GM12878 (cell line): ENCODE results near the gene AMOTL1.

Experiments used
- ASH2L ChIP-seq: fragments of 300-600, 200-600 bp; sonication (generic); IDR thresholded peaks from 2 replicates; pipeline ENCODE4 v1.6.1; 2017; ENCODE audit warnings: low read depth, mild to moderate bottlenecking, borderline replicate concordance
- CBFB ChIP-seq: IDR thresholded peaks from 2 replicates; pipeline ENCODE4 v1.6.1; 2016; ENCODE audit warnings: antibody characterized with exemption, low read depth
- POLR2AphosphoS5 ChIP-seq: IDR thresholded peaks from 2 replicates; pipeline ENCODE4 v1.6.1; 2011; ENCODE audit warnings: mild to moderate bottlenecking, low read length, inconsistent platforms
- RB1 ChIP-seq: fragments of 450-650 bp; formaldehyde crosslinking; IDR thresholded peaks from 2 replicates; pipeline ENCODE4 v1.6.1; 2017; ENCODE audit warnings: mild to moderate bottlenecking, borderline replicate concordance
- TF ChIP-seq, protein P1 (sequence below): IDR thresholded peaks from 2 replicates; pipeline ENCODE4 v1.6.1; 2012; ENCODE audit warnings: mild to moderate bottlenecking, low read depth, low read length

DNA sequence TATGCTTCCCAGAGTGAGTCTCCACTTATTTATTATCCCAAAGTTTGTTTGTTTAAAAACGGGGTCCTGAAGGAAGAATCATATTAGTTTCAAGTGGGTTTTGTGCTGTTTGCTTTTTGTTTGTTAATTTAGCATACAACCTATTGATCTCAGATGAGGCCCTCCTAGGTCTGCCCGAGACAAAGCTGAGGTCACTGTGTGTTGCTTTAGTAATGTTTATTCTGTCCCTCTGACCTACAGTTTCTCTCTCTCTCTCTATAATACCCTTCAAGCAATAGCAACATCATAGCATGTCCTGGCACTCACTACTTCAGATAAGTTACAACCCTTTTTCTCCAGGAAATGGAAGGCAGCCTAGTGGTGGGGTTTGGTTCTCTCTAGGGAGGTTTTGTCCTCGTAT is 63.4 kb downstream of the AMOTL1 start:
- no peak for TF ChIP-seq RB1
- TF ChIP-seq POLR2AphosphoS5: no peak
- TF ChIP-seq ASH2L: no peak
- TF ChIP-seq CBFB: no peak
- TF ChIP-seq, protein P1, sequence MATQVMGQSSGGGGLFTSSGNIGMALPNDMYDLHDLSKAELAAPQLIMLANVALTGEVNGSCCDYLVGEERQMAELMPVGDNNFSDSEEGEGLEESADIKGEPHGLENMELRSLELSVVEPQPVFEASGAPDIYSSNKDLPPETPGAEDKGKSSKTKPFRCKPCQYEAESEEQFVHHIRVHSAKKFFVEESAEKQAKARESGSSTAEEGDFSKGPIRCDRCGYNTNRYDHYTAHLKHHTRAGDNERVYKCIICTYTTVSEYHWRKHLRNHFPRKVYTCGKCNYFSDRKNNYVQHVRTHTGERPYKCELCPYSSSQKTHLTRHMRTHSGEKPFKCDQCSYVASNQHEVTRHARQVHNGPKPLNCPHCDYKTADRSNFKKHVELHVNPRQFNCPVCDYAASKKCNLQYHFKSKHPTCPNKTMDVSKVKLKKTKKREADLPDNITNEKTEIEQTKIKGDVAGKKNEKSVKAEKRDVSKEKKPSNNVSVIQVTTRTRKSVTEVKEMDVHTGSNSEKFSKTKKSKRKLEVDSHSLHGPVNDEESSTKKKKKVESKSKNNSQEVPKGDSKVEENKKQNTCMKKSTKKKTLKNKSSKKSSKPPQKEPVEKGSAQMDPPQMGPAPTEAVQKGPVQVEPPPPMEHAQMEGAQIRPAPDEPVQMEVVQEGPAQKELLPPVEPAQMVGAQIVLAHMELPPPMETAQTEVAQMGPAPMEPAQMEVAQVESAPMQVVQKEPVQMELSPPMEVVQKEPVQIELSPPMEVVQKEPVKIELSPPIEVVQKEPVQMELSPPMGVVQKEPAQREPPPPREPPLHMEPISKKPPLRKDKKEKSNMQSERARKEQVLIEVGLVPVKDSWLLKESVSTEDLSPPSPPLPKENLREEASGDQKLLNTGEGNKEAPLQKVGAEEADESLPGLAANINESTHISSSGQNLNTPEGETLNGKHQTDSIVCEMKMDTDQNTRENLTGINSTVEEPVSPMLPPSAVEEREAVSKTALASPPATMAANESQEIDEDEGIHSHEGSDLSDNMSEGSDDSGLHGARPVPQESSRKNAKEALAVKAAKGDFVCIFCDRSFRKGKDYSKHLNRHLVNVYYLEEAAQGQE: no peak
